Measurements from ENCODE around the gene TAOK1.

- TF ChIP-seq CTCF (tag by site-specific recombination; IDR thresholded peaks at IDR 0.05) = no peak
- no peak for TF ChIP-seq ZNF830 (tag by site-specific recombination; IDR thresholded peaks at IDR 0.05; ENCODE audit: low read depth)
- TF ChIP-seq ZBTB11 (tag by site-specific recombination; conservative IDR thresholded peaks at IDR 0.05; ENCODE audit: low read depth) = no peak
- no peak for TF ChIP-seq ZNF274 (IDR thresholded peaks at IDR 0.05; ENCODE audit: low read length)
- no peak for TF ChIP-seq ZNF274 (tag by site-specific recombination; IDR thresholded peaks at IDR 0.05; ENCODE audit: borderline replicate concordance)
- no peak for TF ChIP-seq ZNF449 (tag by site-specific recombination; IDR thresholded peaks at IDR 0.05)
- TF ChIP-seq ZNF138 (tag by site-specific recombination; IDR thresholded peaks at IDR 0.05; ENCODE audit: borderline replicate concordance) = no peak
- TF ChIP-seq ZBTB26 (tag by site-specific recombination; optimal IDR thresholded peaks at IDR 0.05) = no peak
- TF ChIP-seq ZNF777 (tag by site-specific recombination; IDR thresholded peaks at IDR 0.05; ENCODE audit: borderline replicate concordance) = no peak
- no peak for TF ChIP-seq ZNF266 (tag by site-specific recombination; IDR thresholded peaks at IDR 0.05; ENCODE audit: low read depth)
- no peak for TF ChIP-seq SP7 (tag by site-specific recombination; IDR thresholded peaks at IDR 0.05)
- no peak for TF ChIP-seq HIC1 (tag by site-specific recombination; IDR thresholded peaks at IDR 0.05)
- no peak for TF ChIP-seq HOXA7 (CRISPR knock-in tag; IDR thresholded peaks at IDR 0.05; ENCODE audit: borderline replicate concordance)
- no peak for TF ChIP-seq ZBTB1 (tag by site-specific recombination; IDR thresholded peaks at IDR 0.05)
- TF ChIP-seq ZSCAN23 (tag by site-specific recombination; IDR thresholded peaks at IDR 0.05) = no peak
These were observed 136.2 kb downstream of the TAOK1 start for GRCh38 chr17:29526322-29526721.

All from HEK293 (cell line).